ENCODE measurements around the gene RGS10.

DNA sequence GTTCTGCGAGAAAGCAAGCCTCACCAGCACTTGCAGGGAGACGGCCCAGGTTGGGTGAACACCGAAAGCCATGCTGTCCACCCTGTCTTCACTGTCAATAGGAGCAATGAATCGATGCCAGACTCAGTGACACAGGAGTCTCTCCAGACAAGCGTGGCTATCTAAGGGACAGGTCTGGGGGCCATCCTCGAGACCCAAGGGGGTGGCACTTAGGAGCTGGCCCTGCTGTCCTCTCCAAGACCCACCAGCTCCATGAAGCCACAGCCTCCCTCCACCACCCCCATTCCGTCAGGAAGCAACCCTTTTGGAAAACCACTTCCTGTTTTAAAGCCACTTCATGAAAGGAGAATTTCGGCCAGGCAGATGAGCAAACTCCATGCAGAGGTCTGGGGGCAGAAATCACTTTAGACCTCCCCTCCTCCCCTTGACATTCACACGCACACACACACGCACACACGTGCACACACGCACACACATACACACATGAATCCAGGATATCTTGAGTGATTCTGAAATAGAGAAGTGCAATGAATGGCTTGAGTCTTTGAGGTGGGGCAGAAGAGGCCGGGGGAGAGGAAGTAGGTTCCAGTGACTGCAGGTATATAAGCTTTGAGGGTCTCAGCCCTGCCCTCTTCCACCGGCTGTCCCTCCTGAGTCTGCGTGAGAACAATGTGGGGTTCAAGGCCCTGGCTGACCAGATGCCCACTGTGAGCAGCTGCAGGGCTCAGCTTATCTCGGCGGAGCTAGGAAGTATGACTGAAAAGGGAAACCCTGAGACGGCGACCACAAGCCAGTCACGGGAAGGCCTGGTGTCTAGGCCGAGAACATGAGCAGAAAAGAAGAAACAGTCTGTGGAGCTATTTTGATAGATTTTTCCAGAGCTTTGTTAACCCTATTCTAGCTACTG, 25.0 kb downstream of the RGS10 start:
- TF ChIP-seq CTCF (conservative IDR thresholded peaks at IDR 0.05; ENCODE audit: low read depth in 2 of 2) (no peak), POLR2AphosphoS5 (IDR thresholded peaks at IDR 0.05; ENCODE audit: low read depth) (no peak), REST (IDR thresholded peaks at IDR 0.05; ENCODE audit: unreplicated experiment) (no peak), EZH2 (IDR thresholded peaks at IDR 0.05; ENCODE audit: low read depth, unreplicated experiment) (no peak), EZH2phosphoT487 (IDR thresholded peaks at IDR 0.05; ENCODE audit: unreplicated experiment) (no peak), ETS1 (IDR thresholded peaks at IDR 0.05) (no peak), CREB1 (CRISPR knock-in tag; IDR thresholded peaks at IDR 0.05; ENCODE audit: low read depth) (no peak), NANOG (IDR thresholded peaks at IDR 0.05; ENCODE audit: borderline replicate concordance) (no peak), ZNF114 (CRISPR knock-in tag; IDR thresholded peaks at IDR 0.05) (no peak)
- TF ChIP-seq, protein P1, sequence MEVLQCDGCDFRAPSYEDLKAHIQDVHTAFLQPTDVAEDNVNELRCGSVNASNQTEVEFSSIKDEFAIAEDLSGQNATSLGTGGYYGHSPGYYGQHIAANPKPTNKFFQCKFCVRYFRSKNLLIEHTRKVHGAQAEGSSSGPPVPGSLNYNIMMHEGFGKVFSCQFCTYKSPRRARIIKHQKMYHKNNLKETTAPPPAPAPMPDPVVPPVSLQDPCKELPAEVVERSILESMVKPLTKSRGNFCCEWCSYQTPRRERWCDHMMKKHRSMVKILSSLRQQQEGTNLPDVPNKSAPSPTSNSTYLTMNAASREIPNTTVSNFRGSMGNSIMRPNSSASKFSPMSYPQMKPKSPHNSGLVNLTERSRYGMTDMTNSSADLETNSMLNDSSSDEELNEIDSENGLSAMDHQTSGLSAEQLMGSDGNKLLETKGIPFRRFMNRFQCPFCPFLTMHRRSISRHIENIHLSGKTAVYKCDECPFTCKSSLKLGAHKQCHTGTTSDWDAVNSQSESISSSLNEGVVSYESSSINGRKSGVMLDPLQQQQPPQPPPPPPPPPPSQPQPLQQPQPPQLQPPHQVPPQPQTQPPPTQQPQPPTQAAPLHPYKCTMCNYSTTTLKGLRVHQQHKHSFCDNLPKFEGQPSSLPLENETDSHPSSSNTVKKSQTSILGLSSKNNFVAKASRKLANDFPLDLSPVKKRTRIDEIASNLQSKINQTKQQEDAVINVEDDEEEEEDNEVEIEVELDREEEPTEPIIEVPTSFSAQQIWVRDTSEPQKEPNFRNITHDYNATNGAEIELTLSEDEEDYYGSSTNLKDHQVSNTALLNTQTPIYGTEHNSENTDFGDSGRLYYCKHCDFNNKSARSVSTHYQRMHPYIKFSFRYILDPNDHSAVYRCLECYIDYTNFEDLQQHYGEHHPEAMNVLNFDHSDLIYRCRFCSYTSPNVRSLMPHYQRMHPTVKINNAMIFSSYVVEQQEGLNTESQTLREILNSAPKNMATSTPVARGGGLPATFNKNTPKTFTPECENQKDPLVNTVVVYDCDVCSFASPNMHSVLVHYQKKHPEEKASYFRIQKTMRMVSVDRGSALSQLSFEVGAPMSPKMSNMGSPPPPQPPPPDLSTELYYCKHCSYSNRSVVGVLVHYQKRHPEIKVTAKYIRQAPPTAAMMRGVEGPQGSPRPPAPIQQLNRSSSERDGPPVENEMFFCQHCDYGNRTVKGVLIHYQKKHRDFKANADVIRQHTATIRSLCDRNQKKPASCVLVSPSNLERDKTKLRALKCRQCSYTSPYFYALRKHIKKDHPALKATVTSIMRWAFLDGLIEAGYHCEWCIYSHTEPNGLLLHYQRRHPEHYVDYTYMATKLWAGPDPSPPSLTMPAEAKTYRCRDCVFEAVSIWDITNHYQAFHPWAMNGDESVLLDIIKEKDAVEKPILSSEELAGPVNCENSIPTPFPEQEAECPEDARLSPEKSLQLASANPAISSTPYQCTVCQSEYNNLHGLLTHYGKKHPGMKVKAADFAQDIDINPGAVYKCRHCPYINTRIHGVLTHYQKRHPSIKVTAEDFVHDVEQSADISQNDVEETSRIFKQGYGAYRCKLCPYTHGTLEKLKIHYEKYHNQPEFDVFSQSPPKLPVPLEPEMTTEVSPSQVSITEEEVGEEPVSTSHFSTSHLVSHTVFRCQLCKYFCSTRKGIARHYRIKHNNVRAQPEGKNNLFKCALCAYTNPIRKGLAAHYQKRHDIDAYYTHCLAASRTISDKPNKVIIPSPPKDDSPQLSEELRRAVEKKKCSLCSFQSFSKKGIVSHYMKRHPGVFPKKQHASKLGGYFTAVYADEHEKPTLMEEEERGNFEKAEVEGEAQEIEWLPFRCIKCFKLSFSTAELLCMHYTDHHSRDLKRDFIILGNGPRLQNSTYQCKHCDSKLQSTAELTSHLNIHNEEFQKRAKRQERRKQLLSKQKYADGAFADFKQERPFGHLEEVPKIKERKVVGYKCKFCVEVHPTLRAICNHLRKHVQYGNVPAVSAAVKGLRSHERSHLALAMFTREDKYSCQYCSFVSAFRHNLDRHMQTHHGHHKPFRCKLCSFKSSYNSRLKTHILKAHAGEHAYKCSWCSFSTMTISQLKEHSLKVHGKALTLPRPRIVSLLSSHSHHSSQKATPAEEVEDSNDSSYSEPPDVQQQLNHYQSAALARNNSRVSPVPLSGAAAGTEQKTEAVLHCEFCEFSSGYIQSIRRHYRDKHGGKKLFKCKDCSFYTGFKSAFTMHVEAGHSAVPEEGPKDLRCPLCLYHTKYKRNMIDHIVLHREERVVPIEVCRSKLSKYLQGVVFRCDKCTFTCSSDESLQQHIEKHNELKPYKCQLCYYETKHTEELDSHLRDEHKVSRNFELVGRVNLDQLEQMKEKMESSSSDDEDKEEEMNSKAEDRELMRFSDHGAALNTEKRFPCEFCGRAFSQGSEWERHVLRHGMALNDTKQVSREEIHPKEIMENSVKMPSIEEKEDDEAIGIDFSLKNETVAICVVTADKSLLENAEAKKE (CRISPR knock-in tag; IDR thresholded peaks at IDR 0.05), result no peak
